ENCODE data around the gene MAP2. TPM values are rescaled to one million over a fixed set of nuclear protein-coding genes. Genes with fewer than 3 reads are reported as not detected.

Gene MAP2
- total RNA-seq, 1 donor from 2014 or later = 15.5 TPM

DNA sequence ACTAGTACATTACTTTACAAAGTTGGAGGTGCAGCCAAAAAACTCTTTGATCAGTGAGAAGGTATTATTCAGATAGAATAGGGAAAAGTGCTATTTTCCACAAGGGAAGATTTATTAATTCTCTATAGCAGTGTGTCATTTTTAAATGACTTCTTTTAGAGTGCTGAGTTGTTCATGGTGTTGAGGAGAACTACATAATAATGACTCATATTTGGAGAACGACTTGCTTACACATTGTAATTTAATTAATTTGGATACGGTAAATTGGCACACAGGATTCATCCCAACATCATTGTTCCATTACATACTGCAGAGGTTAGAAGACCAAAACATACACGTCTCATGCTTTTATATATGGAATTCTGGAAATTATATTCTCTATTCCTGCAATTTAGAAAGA lies 22.1 kb upstream of the MAP2 start:
- no peaks in the 10 kb centered on the region for H3K27me3 ChIP-seq
- no peaks in the 10 kb centered on the region for H3K36me3 ChIP-seq
- no peak for DNase-seq (ENCODE audit: extremely low spot score in 2 of 2)
- no peaks in the 10 kb centered on the region for H3K4me1 ChIP-seq
- no peak for TF ChIP-seq POLR2A (IDR thresholded peaks at IDR 0.05)
- TF ChIP-seq POLR2AphosphoS5 (IDR thresholded peaks at IDR 0.05; ENCODE audit: insufficient read depth in 1 of 2, low read depth in 1 of 2) = no peak
- TF ChIP-seq CTCF (IDR thresholded peaks at IDR 0.05) = no peak
- H3K27ac ChIP-seq = no peak overlapping the region
- no peak overlapping the region for H3K4me3 ChIP-seq
- intact Hi-C loops (cut with DNase I) = no loop called here
- no peaks in the 10 kb centered on the region for H3K9me3 ChIP-seq

- DNase-seq (ENCODE audit: extremely low spot score in 2 of 2) = no peak
- TF ChIP-seq POLR2A (IDR thresholded peaks at IDR 0.05) (no peak), CTCF (IDR thresholded peaks at IDR 0.05) (no peak), POLR2AphosphoS5 (IDR thresholded peaks at IDR 0.05; ENCODE audit: insufficient read depth in 1 of 2, low read depth in 1 of 2) (no peak)
- H3K9me3 ChIP-seq = no peaks in the 10 kb centered on the region
- intact Hi-C loops (cut with DNase I) = no loop called here
- H3K36me3 ChIP-seq = no peaks in the 10 kb centered on the region
- no peaks in the 10 kb centered on the region for H3K27me3 ChIP-seq
- no peaks in the 10 kb centered on the region for H3K4me1 ChIP-seq
- no peak overlapping the region for H3K27ac ChIP-seq
- no peak overlapping the region for H3K4me3 ChIP-seq
These were observed 12.6 kb upstream of the MAP2 start for GRCh38 chr2:209411296-209411695.

GRCh38 chr2:209411718-209412117 lies 12.1 kb upstream of the MAP2 start:
- Histone ChIP-seq H3K4me3 (no peak overlapping the region), H3K27ac (no peak overlapping the region), H3K27me3 (no peaks in the 10 kb centered on the region), H3K4me1 (no peaks in the 10 kb centered on the region), H3K9me3 (no peaks in the 10 kb centered on the region), H3K36me3 (no peaks in the 10 kb centered on the region)
- intact Hi-C loops (cut with DNase I) = no loop called here
- no peak for DNase-seq (ENCODE audit: extremely low spot score in 2 of 2)
- TF ChIP-seq POLR2A (IDR thresholded peaks at IDR 0.05) = no peak
- TF ChIP-seq POLR2AphosphoS5 (IDR thresholded peaks at IDR 0.05; ENCODE audit: insufficient read depth in 1 of 2, low read depth in 1 of 2) = no peak
- no peak for TF ChIP-seq CTCF (IDR thresholded peaks at IDR 0.05)

DNA sequence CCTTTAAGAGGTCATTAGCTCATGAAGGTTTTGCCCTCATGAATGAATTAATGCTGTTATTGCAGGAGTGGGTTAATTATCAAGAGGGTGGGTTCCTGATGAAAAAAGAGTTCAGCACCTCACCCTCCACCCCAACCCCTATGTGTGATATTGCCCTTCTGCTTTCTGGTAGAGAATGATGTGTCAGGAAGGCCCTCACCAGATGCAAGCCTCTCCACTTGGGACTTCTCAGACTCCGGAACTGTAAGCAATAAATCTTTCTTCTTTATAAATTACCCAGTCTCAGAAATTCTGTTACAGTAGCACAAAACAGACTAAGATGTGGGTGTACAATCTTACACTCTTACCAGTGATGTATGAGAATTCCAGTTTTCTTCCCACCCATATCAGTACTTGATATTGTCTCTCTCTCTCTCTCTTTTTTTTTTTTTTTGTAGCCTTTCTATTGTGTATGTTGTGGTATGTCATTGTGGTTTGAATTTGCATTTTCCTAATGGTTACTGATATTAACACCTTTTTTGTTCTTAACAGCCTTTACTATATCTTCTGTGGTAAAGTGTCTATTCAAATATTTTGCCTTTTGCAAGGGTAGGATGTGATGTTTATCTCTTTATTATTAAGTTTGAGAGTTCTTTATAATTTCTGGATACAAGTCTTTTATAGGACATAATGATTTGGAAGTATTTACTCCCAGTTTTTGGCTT lies 10.4 kb upstream of the MAP2 start:
- intact Hi-C loops (cut with DNase I) = no loop called here
- H3K4me1 ChIP-seq = no peaks in the 10 kb centered on the region

More for the DNA sequence above, 10.4 kb upstream of the MAP2 start:
- DNase-seq (ENCODE audit: extremely low spot score in 2 of 2) = no peak
- no peaks in the 10 kb centered on the region for H3K9me3 ChIP-seq
- no peaks in the 10 kb centered on the region for H3K36me3 ChIP-seq
- no peak overlapping the region for H3K27ac ChIP-seq
- no peak overlapping the region for H3K4me3 ChIP-seq
- TF ChIP-seq CTCF (IDR thresholded peaks at IDR 0.05) = no peak
- no peak for TF ChIP-seq POLR2A (IDR thresholded peaks at IDR 0.05)
- no peak for TF ChIP-seq POLR2AphosphoS5 (IDR thresholded peaks at IDR 0.05; ENCODE audit: insufficient read depth in 1 of 2, low read depth in 1 of 2)
- H3K27me3 ChIP-seq = no peaks in the 10 kb centered on the region
